H9 (cell line): Measurements from ENCODE around the gene NHERF2. TPM values are rescaled to one million over a fixed set of nuclear protein-coding genes. Genes with fewer than 3 reads are reported as not detected.

Source experiments
- DNase-seq: peaks from one replicate; pipeline ENCODE4 v3.0.0-alpha.2; 2017
- H2AFZ ChIP-seq: one replicate; pipeline ENCODE4 v1.6.1; 2013; ENCODE audit warnings: mild to moderate bottlenecking, low read length, control low read depth, moderate library complexity
- H2AK5ac ChIP-seq: 2 replicates; pipeline ENCODE4 v1.6.1; 2013; ENCODE audit warnings: low read length, control low read depth, mixed read lengths; ENCODE audit not compliant: insufficient read length
- H2BK120ac ChIP-seq: one replicate; pipeline ENCODE4 v1.6.1; 2013; ENCODE audit warnings: low read depth, mild to moderate bottlenecking, low read length, control low read depth, inconsistent platforms; ENCODE audit not compliant: poor library complexity, severe bottlenecking
- H2BK12ac ChIP-seq: 2 replicates; pipeline ENCODE4 v1.6.1; 2013; ENCODE audit warnings: low read length, control low read depth, mixed read lengths, low read depth; ENCODE audit not compliant: insufficient read length
- H2BK15ac ChIP-seq: 2 replicates; pipeline ENCODE4 v1.6.1; 2013; ENCODE audit warnings: low read depth, low read length, control low read depth
- H2BK20ac ChIP-seq: one replicate; pipeline ENCODE4 v1.6.1; 2013; ENCODE audit warnings: low read depth, mild to moderate bottlenecking, low read length, control low read depth, inconsistent platforms; ENCODE audit not compliant: poor library complexity, severe bottlenecking
- H2BK5ac ChIP-seq: 2 replicates; pipeline ENCODE4 v1.6.1; 2013; ENCODE audit warnings: low read length, control low read depth, mixed read lengths; ENCODE audit not compliant: insufficient read length
- H3K14ac ChIP-seq: 2 replicates; pipeline ENCODE4 v1.6.1; 2013; ENCODE audit warnings: low read length, control low read depth; ENCODE audit not compliant: insufficient read depth
- H3K18ac ChIP-seq: 2 replicates; pipeline ENCODE4 v1.6.1; 2013; ENCODE audit warnings: low read depth, mild to moderate bottlenecking, mixed read lengths, low read length, control low read depth; ENCODE audit not compliant: insufficient read length
- H3K23ac ChIP-seq: 2 replicates; pipeline ENCODE4 v1.6.1; 2013; ENCODE audit warnings: low read length, control low read depth, mixed read lengths, low read depth; ENCODE audit not compliant: insufficient read length
- H3K23me2 ChIP-seq: 2 replicates; pipeline ENCODE4 v1.6.1; 2013; ENCODE audit warnings: low read depth, mild to moderate bottlenecking, mixed read lengths, low read length, control low read depth; ENCODE audit not compliant: insufficient read length, poor library complexity, severe bottlenecking
- H3K27ac ChIP-seq: 2 replicates; pipeline ENCODE4 v1.5.1; 2013; ENCODE audit warnings: low read length, control low read depth, mixed read lengths, low read depth; ENCODE audit not compliant: insufficient read length
- H3K27me3 ChIP-seq: 2 replicates; pipeline ENCODE4 v1.6.1; 2013; ENCODE audit warnings: low read length, control low read depth, inconsistent platforms; ENCODE audit not compliant: insufficient read depth
- H3K4ac ChIP-seq: 2 replicates; pipeline ENCODE4 v1.6.1; 2013; ENCODE audit warnings: low read depth, mild to moderate bottlenecking, control low read depth, inconsistent platforms, low read length, moderate library complexity
- H3K4me1 ChIP-seq: 2 replicates; pipeline ENCODE4 v1.6.1; 2013; ENCODE audit warnings: low read length, control low read depth, inconsistent platforms; ENCODE audit not compliant: insufficient read depth
- H3K4me2 ChIP-seq: 2 replicates; pipeline ENCODE4 v1.6.1; 2013; ENCODE audit warnings: low read length, control low read depth, mixed read lengths; ENCODE audit not compliant: insufficient read length, insufficient read depth
- H3K56ac ChIP-seq: 2 replicates; pipeline ENCODE4 v1.6.1; 2013; ENCODE audit warnings: low read depth, mild to moderate bottlenecking, mixed read lengths, low read length, control low read depth; ENCODE audit not compliant: insufficient read length
- H3K79me1 ChIP-seq: 2 replicates; pipeline ENCODE4 v1.6.1; 2013; ENCODE audit warnings: low read depth, mild to moderate bottlenecking, moderate library complexity, low read length, control low read depth, inconsistent platforms; ENCODE audit not compliant: insufficient read depth, poor library complexity, severe bottlenecking
- H3K79me2 ChIP-seq: 2 replicates; pipeline ENCODE4 v1.6.1; 2013; ENCODE audit warnings: low read length, control low read depth, inconsistent platforms; ENCODE audit not compliant: insufficient read depth
- H3K9ac ChIP-seq: 2 replicates; pipeline ENCODE4 v1.6.1; 2013; ENCODE audit warnings: low read length, control low read depth, mixed read lengths; ENCODE audit not compliant: insufficient read length; ENCODE audit errors: extremely low read depth
- H3K9me3 ChIP-seq: one replicate; pipeline ENCODE4 v1.6.1; 2013; ENCODE audit warnings: low read depth, low read length, inconsistent platforms; ENCODE audit not compliant: control insufficient read depth
- H3T11ph ChIP-seq: one replicate; pipeline ENCODE4 v1.6.1; 2013; ENCODE audit warnings: mild to moderate bottlenecking, low read length, control low read depth, inconsistent platforms
- H4K20me1 ChIP-seq: one replicate; pipeline ENCODE4 v1.6.1; 2013; ENCODE audit not compliant: control insufficient read depth, insufficient read length, insufficient read depth
- H4K5ac ChIP-seq: 2 replicates; pipeline ENCODE4 v1.6.1; 2013; ENCODE audit warnings: low read depth, mild to moderate bottlenecking, mixed read lengths, low read length, control low read depth; ENCODE audit not compliant: insufficient read length
- H4K8ac ChIP-seq: replicated peaks from 2 replicates; pipeline ENCODE4 v1.6.1; 2013; ENCODE audit warnings: low read length, control low read depth, mixed read lengths, low read depth; ENCODE audit not compliant: insufficient read length
- H4K91ac ChIP-seq: 2 replicates; pipeline ENCODE4 v1.6.1; 2013; ENCODE audit warnings: low read depth, mild to moderate bottlenecking, moderate library complexity, mixed read lengths, low read length, control low read depth; ENCODE audit not compliant: insufficient read length
- H3K27ac Mint-ChIP-seq, 3 experiments: 2 replicates in 2 of 3; 3 replicates in 1 of 3; pipeline ENCODE4 v1.8.0; 2020 to 2021; ENCODE audit warnings: mixed read lengths in 3 of 3, mild to moderate bottlenecking in 1 of 3, moderate library complexity in 1 of 3
- H3K27me3 Mint-ChIP-seq: 2 replicates; pipeline ENCODE4 v1.8.0; 2021; ENCODE audit warnings: low read depth, mild to moderate bottlenecking, moderate library complexity, mixed read lengths
- H3K36me3 Mint-ChIP-seq, 3 experiments: 2 replicates in 2 of 3; 3 replicates in 1 of 3; pipeline ENCODE4 v1.8.0; 2020 to 2021; ENCODE audit warnings: low read depth in 3 of 3, mixed read lengths in 3 of 3; ENCODE audit not compliant: insufficient read depth in 1 of 3
- H3K4me1 Mint-ChIP-seq, 2 experiments: 2 replicates each; pipeline ENCODE4 v1.8.0; 2020; ENCODE audit warnings: mixed read lengths in 2 of 2
- H3K4me3 Mint-ChIP-seq, 2 experiments: 2 replicates in 1 of 2; 3 replicates in 1 of 2; pipeline ENCODE4 v1.8.0; 2020 to 2021; ENCODE audit warnings: mild to moderate bottlenecking in 2 of 2, mixed read lengths in 2 of 2, moderate library complexity in 1 of 2
- H3K9me3 Mint-ChIP-seq, 2 experiments: 2 replicates in 1 of 2; 3 replicates in 1 of 2; pipeline ENCODE4 v1.8.0; 2020; ENCODE audit warnings: mild to moderate bottlenecking in 2 of 2, mixed read lengths in 2 of 2, moderate library complexity in 1 of 2
- CTCF ChIP-seq: fragments of 200-600 bp; sonication (generic); conservative IDR thresholded peaks from 3 replicates; pipeline ENCODE4 v1.8.0; 2021; ENCODE audit warnings: antibody characterized with exemption, mild to moderate bottlenecking
- WGBS: extraction: QIAGEN DNeasy Blood & Tissue Kit; methylation state at CpG from one replicate; pipeline ENCODE4 v1.1.7; 2013; ENCODE audit warnings: missing lambda C conversion rate, low lambda C conversion rate, mixed read lengths; ENCODE audit not compliant: insufficient read length; ENCODE audit errors: extremely low coverage; 5-methylcytosine and 5-hydroxymethylcytosine counted together
- total RNA-seq: library from RNA; stranded (reverse); gene quantifications from 2 replicates; pipeline ENCODE4 v1.2.1, GENCODE V29; 2021

Gene NHERF2
- total RNA-seq, 1 experiment from 2014 or later, result 15.3 TPM

- Histone ChIP-seq H3K9ac (no peak overlapping the region), H3K4ac (no peak overlapping the region), H3T11ph (no peak overlapping the region), H3K18ac (no peak overlapping the region), H3K79me1 (no peaks in the 10 kb centered on the region), H3K56ac (no peak overlapping the region), H3K23me2 (peaks cover 3% of the 10 kb centered on the region), H3K23ac (no peak overlapping the region), H3K4me2 (no peak overlapping the region), H2BK20ac (no peak overlapping the region), H3K14ac (no peak overlapping the region), H2BK12ac (no peak overlapping the region), H3K27ac (no peak overlapping the region), H2BK5ac (no peak overlapping the region), H2AFZ (no peak overlapping the region), H2AK5ac (no peak overlapping the region), H4K5ac (no peak overlapping the region), H4K8ac (no peak overlapping the region), H4K91ac (no peak overlapping the region), H3K9me3 (no peaks in the 10 kb centered on the region), H3K4me1 (no peaks in the 10 kb centered on the region), H4K20me1 (no peaks in the 10 kb centered on the region), H3K27me3 (peaks cover 7% of the 10 kb centered on the region; the same call in 1 of the 2 replicates), H2BK15ac (no peak overlapping the region), H2BK120ac (no peak overlapping the region), H3K79me2 (no peaks in the 10 kb centered on the region)
- no peak overlapping the region for H3K27ac Mint-ChIP-seq
- H3K4me3 Mint-ChIP-seq, result no peak overlapping the region
- no peak for TF ChIP-seq CTCF
- H3K9me3 Mint-ChIP-seq, result no peaks in the 10 kb centered on the region
- H3K36me3 Mint-ChIP-seq, result no peaks in the 10 kb centered on the region
- DNase-seq, result no peak
- WGBS, result no CpG with 5 or more reads among the region's 11 CpGs
- peaks cover 7% of the 10 kb centered on the region in 2 experiments; a peak in 2 of 4 replicates for H3K4me1 Mint-ChIP-seq
- peaks cover 20% of the 10 kb centered on the region for H3K27me3 Mint-ChIP-seq
Measured at GRCh38 chr16:2030036-2030435, 3.3 kb downstream of the NHERF2 start.
